ENCODE measurements around the gene CDK12. TPM values are rescaled to one million over a fixed set of nuclear protein-coding genes. Genes with fewer than 3 reads are reported as not detected.

CDK12 gene
- total and polyA plus RNA-seq, 3 experiments from 2014 or later = 5.6 to 91.8 (median 86.9) TPM

- Mint-ChIP-seq H3K27me3 (no peaks in the 10 kb centered on the region), H3K4me3 (no peak overlapping the region), H3K4me1 (peaks cover 2 to 17% (median 12%) of the 10 kb centered on the region in 3 donors), H3K36me3 (peaks cover 11 to 79% (median 29%) of the 10 kb centered on the region in 3 donors), H3K9me3 (no peaks in the 10 kb centered on the region), H3K27ac (peak overlapping the region in 1 of 8 donors; percentile 58)
- DNase-seq = no peak
- ChIA-PET CTCF (no interaction called here), POLR2A (no interaction called here)
- peaks cover 43% of the 10 kb centered on the region for H3K36me3 ChIP-seq (ENCODE audit: insufficient read depth, low read length)
- no peak overlapping the region for H3K27ac ChIP-seq (ENCODE audit: low read depth, low read length)
- no peaks in the 10 kb centered on the region for H3K9me3 ChIP-seq (ENCODE audit: low read length)
- H3K4me3 ChIP-seq (ENCODE audit: low read length) = no peak overlapping the region
- no peaks in the 10 kb centered on the region for H3K4me1 ChIP-seq (ENCODE audit: insufficient read depth, low read length)
- no peaks in the 10 kb centered on the region for H3K27me3 ChIP-seq (ENCODE audit: insufficient read depth, low read length, poor library complexity, severe bottlenecking)
Measured at GRCh38 chr17:39507511-39507910, 46.2 kb downstream of the CDK12 start.

GRCh38 chr17:39508987-39509386 is 47.7 kb downstream of the CDK12 start:
- Histone ChIP-seq H3K9me3 (ENCODE audit: low read length) (no peaks in the 10 kb centered on the region), H3K27me3 (ENCODE audit: insufficient read depth, low read length, poor library complexity, severe bottlenecking) (no peaks in the 10 kb centered on the region), H3K36me3 (ENCODE audit: insufficient read depth, low read length) (peaks cover 41% of the 10 kb centered on the region), H3K4me3 (ENCODE audit: low read length) (no peak overlapping the region), H3K27ac (ENCODE audit: low read depth, low read length) (no peak overlapping the region), H3K4me1 (ENCODE audit: insufficient read depth, low read length) (no peaks in the 10 kb centered on the region)
- Mint-ChIP-seq H3K27me3 (no peaks in the 10 kb centered on the region), H3K27ac (peak overlapping the region in 1 of 8 donors; percentile 4), H3K4me3 (no peak overlapping the region), H3K9me3 (no peaks in the 10 kb centered on the region), H3K4me1 (peaks cover 2 to 16% (median 12%) of the 10 kb centered on the region in 3 donors), H3K36me3 (peaks cover 9 to 78% (median 25%) of the 10 kb centered on the region in 3 donors)
- POLR2A ChIA-PET = no interaction called here
- no peak for DNase-seq
- CTCF ChIA-PET = no interaction called here

- Histone ChIP-seq H3K36me3 (ENCODE audit: insufficient read depth, low read length) (peaks cover 53% of the 10 kb centered on the region), H3K27me3 (ENCODE audit: insufficient read depth, low read length, poor library complexity, severe bottlenecking) (no peaks in the 10 kb centered on the region), H3K4me3 (ENCODE audit: low read length) (no peak overlapping the region), H3K27ac (ENCODE audit: low read depth, low read length) (no peak overlapping the region), H3K9me3 (ENCODE audit: low read length) (no peaks in the 10 kb centered on the region), H3K4me1 (ENCODE audit: insufficient read depth, low read length) (no peaks in the 10 kb centered on the region)
- CTCF ChIA-PET = no interaction called here
- Mint-ChIP-seq H3K27ac (peak overlapping the region in 3 of 8 donors; percentile 12 to 71 (median 40)), H3K4me3 (no peak overlapping the region), H3K36me3 (peaks cover 11 to 90% (median 27%) of the 10 kb centered on the region in 3 donors), H3K4me1 (peaks cover 0 to 4% (median 0%) of the 10 kb centered on the region in 3 donors), H3K27me3 (no peaks in the 10 kb centered on the region), H3K9me3 (no peaks in the 10 kb centered on the region)
- DNase-seq = no peak
- POLR2A ChIA-PET = no interaction called here
Measured at GRCh38 chr17:39513309-39513708, 52.0 kb downstream of the CDK12 start.

DNA sequence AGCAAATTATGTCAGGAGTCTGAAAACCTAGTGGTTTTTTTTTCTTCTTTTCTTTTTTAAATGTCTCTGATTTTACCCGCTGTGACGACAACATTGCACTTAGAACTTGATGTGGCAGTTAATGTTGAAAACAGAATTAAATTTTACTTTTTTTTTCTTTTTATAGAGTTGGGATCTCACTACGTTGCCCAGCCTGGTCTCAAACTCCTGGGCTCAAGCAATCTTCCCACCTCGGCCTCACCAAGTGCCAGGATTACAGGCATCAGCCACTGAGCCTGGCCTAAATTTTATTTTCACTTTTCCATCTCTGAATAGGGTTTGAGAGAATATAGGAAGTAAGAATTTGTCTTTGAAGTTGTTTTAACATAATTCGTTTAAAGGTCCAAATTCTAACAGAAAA is 52.6 kb downstream of the CDK12 start:
- Mint-ChIP-seq H3K36me3 (peaks cover 11 to 91% (median 27%) of the 10 kb centered on the region in 3 donors), H3K9me3 (no peaks in the 10 kb centered on the region), H3K27me3 (no peaks in the 10 kb centered on the region), H3K27ac (peak overlapping the region in 1 of 8 donors; percentile 40), H3K4me1 (peaks cover 0 to 4% (median 0%) of the 10 kb centered on the region in 3 donors), H3K4me3 (no peak overlapping the region)
- Histone ChIP-seq H3K4me1 (ENCODE audit: insufficient read depth, low read length) (no peaks in the 10 kb centered on the region), H3K9me3 (ENCODE audit: low read length) (no peaks in the 10 kb centered on the region), H3K27me3 (ENCODE audit: insufficient read depth, low read length, poor library complexity, severe bottlenecking) (no peaks in the 10 kb centered on the region), H3K4me3 (ENCODE audit: low read length) (no peak overlapping the region), H3K27ac (ENCODE audit: low read depth, low read length) (no peak overlapping the region), H3K36me3 (ENCODE audit: insufficient read depth, low read length) (peaks cover 53% of the 10 kb centered on the region)
- POLR2A ChIA-PET = no interaction called here
- no peak for DNase-seq
- CTCF ChIA-PET = no interaction called here

GRCh38 chr17:39517224-39517623 is 55.9 kb downstream of the CDK12 start:
- CTCF ChIA-PET = no interaction called here
- no peaks in the 10 kb centered on the region for H3K27me3 ChIP-seq (ENCODE audit: insufficient read depth, low read length, poor library complexity, severe bottlenecking)

GRCh38 chr17:39525801-39526506 is 64.7 kb downstream of the CDK12 start:
- ChIA-PET CTCF (interaction anchor here (1.0 kb wide), 1 partner anchor 28 kb away, joined by 3 read pairs; no protein-coding TSS in a partner anchor), POLR2A (no interaction called here)
- no peak overlapping the region for H3K4me3 ChIP-seq (ENCODE audit: low read length)
- H3K27ac Mint-ChIP-seq = peak overlapping the region in 1 of 8 donors; percentile 31
- DNase-seq = no peak
- H3K9me3 ChIP-seq (ENCODE audit: low read length) = no peaks in the 10 kb centered on the region
- no peaks in the 10 kb centered on the region for H3K4me1 ChIP-seq (ENCODE audit: insufficient read depth, low read length)
- no peaks in the 10 kb centered on the region for H3K9me3 Mint-ChIP-seq
- H3K27ac ChIP-seq (ENCODE audit: low read depth, low read length) = no peak overlapping the region
- no peak overlapping the region for H3K4me3 Mint-ChIP-seq
- no peaks in the 10 kb centered on the region for H3K4me1 Mint-ChIP-seq
- H3K36me3 Mint-ChIP-seq = peaks cover 15 to 80% (median 24%) of the 10 kb centered on the region in 3 donors
- no peaks in the 10 kb centered on the region for H3K27me3 Mint-ChIP-seq
- no peaks in the 10 kb centered on the region for H3K27me3 ChIP-seq (ENCODE audit: insufficient read depth, low read length, poor library complexity, severe bottlenecking)
- peaks cover 47% of the 10 kb centered on the region for H3K36me3 ChIP-seq (ENCODE audit: insufficient read depth, low read length)

More at GRCh38 chr17:39517224-39517623, 55.9 kb downstream of the CDK12 start:
- no peaks in the 10 kb centered on the region for H3K4me1 ChIP-seq (ENCODE audit: insufficient read depth, low read length)
- no peaks in the 10 kb centered on the region for H3K9me3 Mint-ChIP-seq
- peak overlapping the region in 2 of 8 donors; percentile 31 to 65 for H3K27ac Mint-ChIP-seq
- H3K4me1 Mint-ChIP-seq = peaks cover 0 to 4% (median 0%) of the 10 kb centered on the region in 3 donors
- DNase-seq = no peak
- H3K9me3 ChIP-seq (ENCODE audit: low read length) = no peaks in the 10 kb centered on the region
- POLR2A ChIA-PET = no interaction called here
- peaks cover 51% of the 10 kb centered on the region for H3K36me3 ChIP-seq (ENCODE audit: insufficient read depth, low read length)
- peaks cover 6 to 84% (median 16%) of the 10 kb centered on the region in 3 donors for H3K36me3 Mint-ChIP-seq
- H3K27me3 Mint-ChIP-seq = no peaks in the 10 kb centered on the region
- H3K4me3 ChIP-seq (ENCODE audit: low read length) = no peak overlapping the region
- no peak overlapping the region for H3K4me3 Mint-ChIP-seq
- no peak overlapping the region for H3K27ac ChIP-seq (ENCODE audit: low read depth, low read length)

- Histone ChIP-seq H3K4me1 (ENCODE audit: insufficient read depth, low read length) (no peaks in the 10 kb centered on the region), H3K27me3 (ENCODE audit: insufficient read depth, low read length, poor library complexity, severe bottlenecking) (no peaks in the 10 kb centered on the region), H3K4me3 (ENCODE audit: low read length) (no peak overlapping the region), H3K9me3 (ENCODE audit: low read length) (no peaks in the 10 kb centered on the region), H3K27ac (ENCODE audit: low read depth, low read length) (no peak overlapping the region), H3K36me3 (ENCODE audit: insufficient read depth, low read length) (peaks cover 47% of the 10 kb centered on the region)
- H3K4me1 Mint-ChIP-seq = peaks cover 0 to 4% (median 0%) of the 10 kb centered on the region in 3 donors
- no peak overlapping the region for H3K27ac Mint-ChIP-seq
- H3K4me3 Mint-ChIP-seq = no peak overlapping the region
- H3K27me3 Mint-ChIP-seq = no peaks in the 10 kb centered on the region
- ChIA-PET POLR2A (no interaction called here), CTCF (no interaction called here)
- no peak for DNase-seq
- no peaks in the 10 kb centered on the region for H3K9me3 Mint-ChIP-seq
- H3K36me3 Mint-ChIP-seq = peaks cover 15 to 86% (median 25%) of the 10 kb centered on the region in 3 donors
Measured at GRCh38 chr17:39527220-39527813, 66.0 kb downstream of the CDK12 start.

GRCh38 chr17:39529455-39529854 is 68.2 kb downstream of the CDK12 start:
- peaks cover 33% of the 10 kb centered on the region for H3K36me3 ChIP-seq (ENCODE audit: insufficient read depth, low read length)
- H3K27me3 Mint-ChIP-seq = no peaks in the 10 kb centered on the region

More at GRCh38 chr17:39529455-39529854, 68.2 kb downstream of the CDK12 start:
- H3K27ac ChIP-seq (ENCODE audit: low read depth, low read length) = no peak overlapping the region
- no peaks in the 10 kb centered on the region for H3K27me3 ChIP-seq (ENCODE audit: insufficient read depth, low read length, poor library complexity, severe bottlenecking)
- no peak overlapping the region for H3K4me3 ChIP-seq (ENCODE audit: low read length)
- CTCF ChIA-PET = no interaction called here
- H3K9me3 Mint-ChIP-seq = no peaks in the 10 kb centered on the region
- H3K4me1 ChIP-seq (ENCODE audit: insufficient read depth, low read length) = no peaks in the 10 kb centered on the region
- H3K9me3 ChIP-seq (ENCODE audit: low read length) = no peaks in the 10 kb centered on the region
- no peak overlapping the region for H3K4me3 Mint-ChIP-seq
- POLR2A ChIA-PET = no interaction called here
- no peak overlapping the region for H3K27ac Mint-ChIP-seq
- no peak for DNase-seq
- peaks cover 8 to 76% (median 19%) of the 10 kb centered on the region in 3 donors for H3K36me3 Mint-ChIP-seq
- peaks cover 0 to 4% (median 0%) of the 10 kb centered on the region in 3 donors for H3K4me1 Mint-ChIP-seq
